ENCODE measurements around the gene PDGFA.

Gene PDGFA

DNA sequence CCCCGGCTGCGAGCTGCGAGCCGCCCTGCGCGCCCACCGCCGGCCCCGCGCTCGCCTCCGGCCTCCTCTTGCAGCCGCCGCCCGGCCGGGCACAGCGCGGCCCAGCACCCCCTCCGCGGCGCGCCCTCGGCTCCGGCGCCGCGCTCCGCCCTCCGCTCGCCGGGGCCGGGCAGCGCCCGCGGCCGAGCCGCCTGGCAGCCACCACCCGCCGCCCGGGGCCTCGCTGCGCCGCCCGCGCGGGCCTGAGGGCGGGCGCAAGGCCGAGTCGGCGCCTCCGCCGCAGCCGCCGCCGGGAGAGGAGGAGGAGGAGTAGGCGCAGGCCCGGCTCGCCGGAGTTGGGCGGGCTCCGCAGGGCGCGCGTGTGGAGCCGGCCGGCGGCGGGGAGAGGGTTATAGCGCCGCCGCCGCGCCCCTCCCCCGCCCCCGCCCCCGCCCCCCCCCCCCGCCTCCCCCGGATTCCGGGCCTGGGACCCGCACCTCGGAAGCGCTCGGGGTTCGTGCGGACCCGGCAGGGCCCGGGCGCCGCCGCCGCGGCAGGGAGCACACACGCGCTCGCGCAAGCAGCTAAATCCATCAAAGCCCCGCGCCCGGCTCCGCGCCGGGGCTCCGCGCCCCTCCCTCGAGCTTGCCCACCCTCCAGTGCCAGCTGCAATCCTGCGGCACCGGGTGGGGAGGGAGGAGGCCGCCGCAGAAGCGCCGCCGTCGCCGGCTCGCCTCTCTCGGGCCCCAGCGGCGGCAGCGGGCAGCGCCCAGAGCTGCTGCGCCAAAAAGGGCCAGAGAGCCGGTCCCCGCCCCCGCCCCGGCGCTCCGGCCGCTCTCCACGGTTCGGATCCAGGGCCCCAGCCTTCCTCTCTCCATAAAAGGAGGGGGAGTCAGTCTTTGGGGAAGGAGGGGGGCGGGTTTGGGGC is at the start of gene PDGFA:
PDGFA (minus strand) TSS at position 363 of the 907 bp plus-strand sequence. CDS start 845 bp downstream, outside the sequence.
- peak; percentile 76 for DNase-seq

DNA sequence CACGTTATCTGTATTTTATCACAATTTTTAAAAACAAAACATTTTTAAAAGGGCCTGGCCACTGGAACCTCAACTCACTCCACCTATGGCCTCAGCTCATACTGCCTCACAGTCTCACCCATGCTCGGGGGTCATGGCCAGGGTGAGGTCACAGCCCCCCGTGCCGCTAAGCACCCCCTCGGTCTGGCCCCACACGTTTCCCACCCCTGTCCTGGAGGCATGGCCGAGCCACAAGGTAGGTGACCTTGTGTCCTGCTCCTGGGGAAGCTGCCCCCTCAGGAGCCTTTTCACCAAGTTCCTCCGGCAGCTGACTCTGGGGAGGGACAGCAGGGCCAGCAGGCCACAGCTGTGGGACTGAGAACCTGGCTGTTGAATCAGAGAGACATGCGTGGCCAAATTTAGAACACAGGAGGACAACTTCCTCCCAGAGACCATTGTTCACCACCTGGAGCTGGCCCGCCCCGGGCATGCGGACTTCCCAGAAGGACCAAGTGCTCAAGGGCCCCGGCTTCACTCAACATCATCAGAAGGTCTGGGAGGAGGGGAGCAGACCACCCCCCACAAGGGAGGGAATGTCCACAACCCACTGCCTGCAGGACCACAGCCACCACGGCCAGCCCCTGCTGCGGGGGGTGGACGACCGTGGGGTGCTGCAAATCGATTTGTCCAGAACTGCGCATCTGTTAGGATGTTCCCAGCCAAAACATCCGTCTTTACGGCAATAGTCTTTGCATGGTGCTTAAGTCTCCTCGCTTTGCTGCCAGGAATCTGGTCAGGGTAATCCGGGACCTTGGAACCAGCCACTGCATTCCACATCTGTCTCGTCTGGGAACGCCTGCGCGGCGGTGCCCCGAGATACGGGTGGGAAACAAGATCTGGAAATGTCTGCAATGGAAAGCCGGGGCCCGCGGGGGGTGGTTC is 48.6 kb upstream of the PDGFA start:
- peak; percentile 91 for DNase-seq

- DNase-seq: no peak
Measured at GRCh38 chr7:567305-567883, 47.7 kb upstream of the PDGFA start.

DNA sequence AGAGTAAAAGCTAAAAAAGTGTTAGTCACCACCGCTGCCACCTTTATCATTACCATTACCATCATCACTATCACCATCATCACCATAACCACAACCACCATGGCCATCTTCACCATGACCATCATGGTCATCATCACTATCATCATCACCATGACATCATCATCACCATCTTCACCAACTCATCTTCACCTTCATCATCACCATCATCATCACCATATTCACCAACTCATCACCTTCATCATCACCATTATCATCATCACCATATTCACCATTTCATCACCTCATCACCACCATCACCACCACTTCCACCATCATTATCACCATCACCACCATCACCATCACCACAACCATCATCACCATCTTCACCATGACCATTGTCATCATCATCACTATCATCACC is 46.5 kb upstream of the PDGFA start:
- DNase-seq: no peak

- DNase-seq: no peak
Measured at GRCh38 chr7:564176-564865, 44.7 kb upstream of the PDGFA start.

GRCh38 chr7:563629-564170 is 44.1 kb upstream of the PDGFA start:
- no peak for DNase-seq

- no peak for DNase-seq
Measured at GRCh38 chr7:562789-563628, 43.4 kb upstream of the PDGFA start.

DNA sequence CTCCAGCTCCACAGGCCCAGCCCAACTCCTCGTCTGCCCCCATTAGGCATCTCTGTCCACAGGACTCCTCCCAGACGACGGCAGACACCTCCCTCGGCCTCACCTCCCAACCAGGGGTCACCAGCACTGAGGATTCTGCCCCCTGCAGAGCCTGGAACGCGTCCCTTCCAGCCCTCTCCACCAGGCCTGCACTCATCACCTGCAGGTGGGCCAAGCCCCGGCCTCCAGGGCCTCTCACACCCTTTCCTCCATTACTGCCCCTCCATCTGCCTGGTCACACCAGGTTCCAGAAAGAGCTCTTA is 42.7 kb upstream of the PDGFA start:
- no peak for DNase-seq

DNA sequence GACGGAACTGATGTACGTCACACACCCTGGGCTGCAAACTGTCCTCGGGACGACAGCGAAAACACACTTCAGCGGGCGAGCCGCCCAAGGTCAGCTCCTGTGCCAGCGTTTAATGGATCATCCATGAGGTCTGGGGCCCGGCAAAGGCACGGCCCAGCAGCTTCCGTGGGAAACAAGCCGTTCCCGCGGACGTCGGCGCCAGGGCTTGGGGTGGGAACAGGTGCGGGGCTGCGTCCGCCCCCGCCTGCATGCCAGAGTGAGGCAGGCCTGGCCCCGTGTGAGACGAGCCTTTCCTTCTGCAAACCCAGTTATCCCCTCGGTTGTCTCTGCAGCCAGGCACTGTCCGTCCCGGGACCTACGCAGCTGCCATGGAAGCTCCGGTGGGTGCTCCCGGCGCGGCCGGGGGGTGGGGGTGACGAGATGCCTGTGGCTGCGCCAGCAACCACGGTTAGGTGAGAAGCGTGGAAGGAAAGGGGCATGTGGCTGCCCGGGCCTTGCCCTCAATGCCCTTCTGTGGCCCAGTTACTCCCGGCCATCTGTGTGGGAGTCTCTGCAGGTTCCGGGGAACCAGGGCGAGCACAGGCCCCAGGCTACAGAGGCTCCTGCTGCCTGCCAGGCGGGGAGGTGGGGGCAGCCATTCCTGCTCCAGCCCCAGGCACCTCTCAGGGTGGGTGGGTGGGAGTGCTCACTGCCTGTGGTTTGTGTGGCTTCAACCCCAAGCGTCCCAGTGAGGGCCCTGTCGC is 42.2 kb upstream of the PDGFA start:
- peak; percentile 79 for DNase-seq

- DNase-seq: no peak
Measured at GRCh38 chr7:560966-561630, 41.5 kb upstream of the PDGFA start.

GRCh38 chr7:559396-559705 is 39.7 kb upstream of the PDGFA start:
- no peak for DNase-seq

DNA sequence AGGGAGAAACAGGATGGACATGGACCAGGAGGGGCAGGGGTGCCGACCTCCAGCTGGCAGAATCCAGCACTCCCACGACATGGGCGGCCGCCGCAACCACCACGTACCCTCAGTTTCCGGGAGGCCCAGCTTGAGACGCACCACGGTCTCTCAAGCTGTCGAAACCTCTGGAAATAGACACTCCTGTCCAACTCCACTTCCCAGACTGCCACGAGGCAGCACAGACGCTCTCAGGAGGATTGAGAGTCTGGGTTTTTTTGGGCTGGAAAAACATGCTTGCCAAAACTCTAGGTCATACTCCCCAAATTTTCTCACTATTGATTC is 37.9 kb upstream of the PDGFA start:
- DNase-seq: no peak

- DNase-seq: no peak
Measured at GRCh38 chr7:556837-557557, 37.4 kb upstream of the PDGFA start.

DNA sequence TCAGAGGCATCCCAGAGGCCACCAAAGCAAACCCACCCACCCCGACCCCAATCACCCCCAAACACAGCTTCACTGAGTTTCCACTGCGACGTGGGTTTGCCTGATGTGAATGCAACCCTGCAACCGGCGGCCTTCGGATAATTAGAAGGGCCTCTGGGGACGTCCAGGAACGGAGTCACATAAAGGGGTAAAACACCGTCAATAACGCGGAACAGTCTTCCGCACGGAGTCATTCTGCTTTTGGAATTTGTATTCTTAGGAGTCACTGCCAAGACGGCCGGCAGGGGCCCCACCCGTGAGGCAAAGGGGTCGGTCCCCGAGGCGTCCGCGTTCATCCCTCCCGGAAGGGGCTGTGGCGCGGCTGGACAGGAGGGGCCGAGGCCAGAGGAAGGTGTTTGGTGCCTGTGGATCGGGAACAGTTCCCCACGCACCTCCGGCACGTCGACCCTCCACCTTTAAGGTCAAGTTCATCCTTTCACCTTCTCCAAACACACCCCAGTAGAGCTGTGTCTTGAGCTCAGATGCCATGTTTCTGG is 36.7 kb upstream of the PDGFA start:
- DNase-seq: no peak

GRCh38 chr7:555551-556160 is 36.0 kb upstream of the PDGFA start:
- no peak for DNase-seq

DNA sequence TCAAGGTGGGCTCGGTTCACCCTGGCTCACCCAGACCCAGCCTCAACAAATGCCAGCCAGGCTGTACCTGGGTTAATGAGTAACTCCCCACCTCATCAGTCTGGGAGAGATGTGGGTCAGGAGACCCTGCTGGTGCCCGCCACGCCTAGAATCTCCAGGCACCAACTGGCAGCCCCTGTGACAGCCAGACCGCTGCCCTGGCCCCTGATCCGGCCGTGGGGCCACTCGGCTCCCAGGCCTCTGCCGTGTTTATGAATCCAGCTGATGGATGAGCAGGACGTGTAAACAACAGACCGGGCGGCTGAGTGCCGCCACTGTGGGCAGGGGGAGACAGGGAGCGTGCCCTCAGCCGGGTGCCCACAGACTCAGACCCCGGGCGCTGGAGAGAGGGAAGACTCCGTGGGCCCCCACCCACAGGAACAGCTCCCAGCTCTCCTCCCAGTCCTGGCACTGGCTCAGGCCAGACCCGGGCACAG is 34.0 kb upstream of the PDGFA start:
- no peak for DNase-seq

GRCh38 chr7:552868-553635 is 33.4 kb upstream of the PDGFA start:
- DNase-seq: no peak

All from right hindlimb (tissue), 1 donor.